Ecto neural progenitor cell (in vitro differentiated cells): ENCODE measurements around the gene CCL16.
"Not testable (repeated sequence)": the region's sequence is repeated elsewhere in the genome, so short reads cannot be mapped to it uniquely, and the experiment has no call there.

Source experiments
- DNase-seq: peaks from one replicate; pipeline ENCODE4 v3.0.0-alpha.2; 2018; ENCODE audit warnings: low spot score

CCL16 gene

DNA sequence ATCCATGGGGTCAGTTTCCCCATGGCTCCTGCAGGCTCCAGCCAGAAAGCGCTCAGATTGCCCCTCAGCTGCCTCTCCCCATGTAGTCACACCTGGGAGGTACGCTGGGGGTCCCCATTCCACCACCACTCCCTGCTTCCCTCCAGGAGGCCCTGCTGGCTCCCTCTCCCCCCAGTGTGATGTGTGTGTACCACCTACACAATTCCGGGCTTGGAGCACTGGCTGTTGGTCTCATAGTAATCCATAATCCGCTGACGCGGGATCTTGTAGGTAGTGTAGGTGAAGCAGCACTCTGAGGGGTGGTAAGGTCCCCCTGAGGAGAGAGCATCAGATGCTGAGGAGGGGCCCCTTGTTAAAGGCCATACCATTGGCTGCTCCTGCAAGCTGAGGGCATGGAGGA lies 2.8 kb upstream of the CCL16 start:
- no peak for DNase-seq

DNA sequence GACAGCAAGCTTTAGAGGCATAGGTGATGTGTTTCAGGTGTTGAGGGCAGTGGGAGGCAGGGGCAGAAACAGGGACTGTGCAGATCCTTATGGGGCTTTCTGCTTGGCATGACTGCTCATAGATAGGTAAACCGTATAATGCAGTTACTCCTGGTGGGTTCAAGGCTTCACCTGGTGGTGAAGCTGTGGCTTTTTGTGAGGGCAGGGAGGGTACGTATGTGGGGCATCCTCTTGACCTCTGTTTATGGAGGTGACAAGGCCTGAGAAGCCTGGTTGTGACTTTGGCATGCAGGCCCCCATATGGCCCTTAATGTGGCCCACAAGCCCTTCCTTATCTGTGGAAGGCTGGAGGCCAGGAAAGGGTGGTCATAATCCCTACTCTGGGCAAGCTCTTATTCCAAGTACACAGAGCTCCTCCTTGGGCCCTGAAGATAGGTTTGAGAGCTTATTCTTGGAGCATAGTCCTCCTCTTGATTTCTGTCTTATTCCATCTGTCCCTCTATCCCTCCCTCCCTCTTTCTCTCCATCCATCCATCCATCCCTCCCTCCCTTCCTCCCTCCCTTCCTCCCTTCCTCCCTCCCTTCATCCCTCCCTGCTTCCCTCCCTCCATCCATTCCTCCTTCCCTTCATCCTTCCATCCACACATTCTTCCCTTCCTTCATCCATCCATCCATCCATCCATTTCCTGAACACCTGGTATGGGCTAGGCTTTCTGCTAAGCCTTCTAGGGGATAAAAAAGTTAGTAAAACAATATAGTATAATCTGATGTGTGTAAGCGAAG lies 1.3 kb upstream of the CCL16 start:
- DNase-seq: no peak

DNA sequence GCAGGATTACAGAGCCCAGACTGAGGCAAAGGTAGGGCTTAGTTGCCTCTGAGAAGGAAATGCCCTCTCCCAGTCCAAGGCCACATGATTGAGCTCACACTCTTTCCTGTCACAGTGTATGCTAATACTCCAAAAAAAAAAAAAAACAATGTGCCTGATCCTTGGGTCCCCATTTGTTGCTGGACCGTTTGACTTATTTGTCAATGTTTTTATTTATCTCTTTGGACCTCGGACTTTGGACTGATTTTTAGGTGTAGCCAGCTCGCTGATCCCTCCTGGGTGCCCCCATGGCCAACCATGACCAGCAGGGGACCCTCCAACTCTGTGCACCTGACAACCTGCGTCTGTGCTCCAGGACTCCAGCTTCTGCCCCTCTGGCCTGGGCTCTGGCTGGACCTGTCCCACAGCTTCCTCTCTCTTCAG lies 622 bp upstream of the CCL16 start:
- DNase-seq: no peak

DNA sequence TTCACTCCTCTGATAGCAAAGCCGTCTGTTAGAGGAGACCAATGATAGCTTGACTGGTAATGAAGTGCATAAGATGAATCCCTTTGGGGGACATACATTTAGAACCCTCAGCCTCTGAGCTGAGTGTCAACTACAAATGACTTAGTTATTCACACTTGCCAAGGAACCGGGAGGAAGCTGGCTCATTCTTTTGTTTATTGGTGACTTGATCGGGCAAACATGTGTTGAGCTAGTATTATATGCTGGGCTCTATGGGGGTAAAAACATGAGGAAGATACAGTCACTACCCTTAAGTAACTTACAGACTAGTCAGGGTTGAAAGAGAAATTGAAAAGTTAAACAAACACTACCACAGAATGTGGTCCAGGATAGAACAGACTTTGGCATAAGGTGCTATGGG lies 3.0 kb downstream of the CCL16 start:
- no peak for DNase-seq

DNA sequence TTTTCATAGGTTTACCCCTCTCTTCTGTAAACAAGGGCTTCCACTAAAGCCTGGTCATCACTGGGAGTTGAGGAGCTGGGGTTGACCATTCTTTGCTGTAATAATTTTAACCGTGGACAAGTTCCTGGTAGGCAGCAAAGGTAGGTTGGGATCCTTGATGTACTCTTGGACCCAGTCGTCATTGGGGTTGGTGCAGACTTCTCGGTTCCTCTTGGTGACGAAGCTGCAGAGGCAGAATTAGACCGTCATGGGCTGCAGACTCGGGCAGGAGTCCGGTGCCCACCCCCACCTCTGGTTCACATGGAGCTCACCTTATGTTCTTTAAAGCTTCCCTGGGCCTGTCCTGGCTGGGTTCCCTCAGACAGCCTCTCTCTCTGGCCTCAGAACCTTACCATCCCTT lies 3.8 kb downstream of the CCL16 start:
- DNase-seq: no peak

DNA sequence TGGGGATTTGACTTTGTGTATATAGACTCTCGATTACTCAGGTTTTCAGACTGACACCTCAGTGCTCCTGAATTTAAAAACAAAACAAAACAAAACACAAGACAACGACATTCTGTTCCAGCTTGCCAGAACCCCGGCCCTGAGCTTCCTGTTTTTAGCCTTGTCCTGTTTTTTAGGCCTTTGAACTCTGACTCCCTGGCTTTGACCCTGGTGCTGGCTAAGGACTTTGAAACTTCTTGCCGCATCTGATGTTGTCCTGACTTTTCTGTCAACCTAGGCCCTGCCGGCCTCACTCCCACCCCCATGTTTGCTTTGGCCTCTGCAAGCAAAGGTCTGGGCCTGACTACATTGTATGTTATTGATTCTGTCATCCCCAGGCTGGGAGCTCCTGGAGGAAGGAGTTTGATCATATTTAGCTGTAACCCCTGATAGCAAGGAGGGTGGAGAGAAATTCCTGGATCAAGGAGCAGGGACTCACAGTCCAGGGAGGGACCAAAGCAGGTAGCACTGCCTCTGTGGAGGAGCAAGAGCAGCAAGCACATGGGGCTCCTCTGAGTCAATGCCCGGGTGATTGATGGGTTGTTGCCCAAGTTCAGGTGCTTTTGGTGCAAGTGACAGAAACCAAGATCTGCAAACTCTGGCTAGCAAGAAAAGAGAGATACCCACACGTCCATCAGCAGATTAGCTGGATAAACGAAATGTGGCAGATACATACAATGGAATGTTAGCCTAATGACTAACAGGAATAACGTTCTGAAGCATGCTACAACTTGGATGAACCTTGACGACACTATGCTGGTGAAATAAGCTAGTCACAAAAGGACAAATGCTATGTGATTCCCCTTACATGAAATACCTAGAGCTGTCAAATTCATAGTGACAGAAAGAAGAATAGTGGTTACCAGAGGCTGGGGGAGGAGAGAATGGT lies 7.7 kb downstream of the CCL16 start:
- no peak for DNase-seq

DNA sequence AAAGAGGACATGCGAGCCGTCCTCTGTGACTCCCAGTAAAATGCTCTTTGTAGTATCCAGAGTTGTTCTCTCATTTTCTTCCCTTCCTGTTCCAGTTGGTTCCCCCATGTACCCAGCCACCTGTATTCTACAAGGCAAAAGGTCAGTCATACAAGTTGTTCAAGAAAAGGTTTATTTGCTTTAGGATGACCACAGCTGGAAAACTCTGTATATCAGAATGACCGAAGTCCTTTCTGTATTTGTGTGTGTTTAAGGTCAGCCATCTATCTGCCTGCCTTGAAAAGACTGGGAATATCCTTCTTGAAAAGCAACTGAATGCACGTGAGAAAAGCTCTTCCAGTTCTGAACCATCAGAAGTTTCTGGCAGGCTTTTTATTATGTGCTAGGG lies 8.4 kb downstream of the CCL16 start:
- no peak for DNase-seq

DNA sequence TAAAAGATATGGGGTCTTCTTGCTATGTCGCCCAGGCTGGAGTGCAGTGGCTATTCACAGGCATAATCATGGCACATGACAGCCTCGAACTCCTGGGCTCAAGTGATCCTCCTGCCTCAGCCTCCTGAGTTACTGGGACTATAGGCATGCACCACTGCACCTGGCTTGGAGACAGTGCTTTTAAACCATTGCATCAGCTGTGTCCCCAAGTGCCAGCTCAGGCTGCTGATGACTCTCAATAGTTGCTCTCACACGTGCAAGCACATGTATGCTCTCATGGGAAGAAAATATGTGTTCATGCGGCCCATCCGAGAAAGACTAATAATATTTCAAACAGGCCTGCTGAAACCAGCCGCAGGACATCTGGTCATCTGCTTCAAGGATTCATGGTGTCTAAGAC lies 8.8 kb downstream of the CCL16 start:
- DNase-seq: no peak

DNA sequence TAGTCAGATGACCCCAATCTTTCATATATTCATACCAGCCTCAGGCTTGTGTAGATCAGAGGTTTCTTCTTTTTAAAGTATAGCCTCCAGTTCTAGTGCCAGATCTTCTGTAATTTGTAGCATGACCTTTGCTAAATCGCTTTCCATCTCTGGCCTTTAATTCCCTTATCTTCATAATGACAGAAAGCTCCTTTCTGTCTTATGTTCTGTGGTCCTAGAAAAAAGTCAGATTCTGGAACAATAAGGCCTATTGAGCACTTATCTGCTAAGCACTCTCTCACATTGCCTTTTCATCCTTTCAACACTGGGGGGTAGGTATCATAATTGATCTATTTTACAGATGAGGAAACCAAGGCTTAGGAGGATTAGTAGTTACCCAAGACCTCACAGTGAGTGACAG lies 9.2 kb downstream of the CCL16 start:
- no peak for DNase-seq

DNA sequence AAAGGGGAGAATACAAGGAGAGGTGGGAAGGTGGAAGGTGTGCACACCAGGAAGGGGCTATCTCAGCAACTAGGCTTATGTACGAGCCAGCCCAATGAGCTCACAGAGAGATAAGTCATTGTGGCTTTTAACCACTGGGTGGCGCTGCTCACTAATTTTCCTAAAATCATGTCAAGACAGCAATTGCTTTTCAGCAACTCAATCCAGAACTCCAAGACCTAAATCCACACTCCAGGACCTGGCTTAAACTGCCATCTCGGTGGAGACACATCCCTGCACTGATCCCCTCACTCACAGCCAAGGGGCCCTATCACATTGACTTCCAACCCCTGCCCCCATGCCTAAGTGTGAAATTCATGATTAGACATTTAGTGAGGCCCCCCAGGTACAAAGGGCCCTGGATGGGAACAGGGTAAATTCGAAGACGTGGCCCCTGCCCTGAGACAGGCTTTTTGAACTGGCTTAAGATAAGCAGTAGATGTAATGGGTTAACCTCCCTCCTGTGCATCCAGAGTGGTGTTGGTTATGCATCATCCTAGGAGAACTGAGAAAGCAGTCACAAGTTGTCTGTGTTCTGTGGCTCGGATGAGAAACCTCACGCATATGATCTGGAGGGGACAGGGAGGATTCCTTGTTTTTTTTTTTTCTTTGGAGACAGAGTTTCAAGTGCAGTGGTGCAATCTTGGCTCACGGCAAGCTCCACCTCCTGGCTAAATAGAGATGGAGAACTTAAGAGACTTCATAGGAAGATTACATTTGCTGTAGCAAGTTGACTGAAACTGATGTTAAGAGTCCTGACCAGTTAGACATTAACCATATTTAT lies 11.5 kb downstream of the CCL16 start:
- peak; percentile 90 for DNase-seq

DNA sequence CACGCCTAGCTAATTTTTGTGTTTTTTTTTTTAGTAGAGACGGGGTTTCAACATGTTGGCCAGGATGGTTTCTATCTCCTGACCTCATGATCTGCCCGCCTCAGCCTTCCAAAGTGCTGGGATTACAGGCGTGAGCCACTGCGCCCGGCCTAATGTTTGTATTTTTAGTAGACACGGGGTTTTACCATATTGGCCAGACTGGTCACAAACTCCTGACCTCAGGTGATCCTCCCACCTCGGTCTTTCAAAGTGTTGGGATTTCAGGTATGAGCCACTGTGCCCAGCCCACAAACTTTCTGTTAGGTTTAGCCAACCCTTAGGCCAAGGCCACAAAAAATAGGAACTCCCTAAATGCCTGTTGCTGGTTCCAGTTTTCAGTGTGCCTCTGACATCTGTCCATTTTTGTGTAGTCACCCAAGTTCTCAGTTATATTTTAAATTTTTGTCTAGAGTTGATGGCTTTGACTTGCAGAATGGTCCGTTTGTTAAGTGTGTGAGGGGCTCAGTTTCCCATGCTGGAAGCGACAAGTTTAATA lies 12.7 kb downstream of the CCL16 start:
- no peak for DNase-seq

DNA sequence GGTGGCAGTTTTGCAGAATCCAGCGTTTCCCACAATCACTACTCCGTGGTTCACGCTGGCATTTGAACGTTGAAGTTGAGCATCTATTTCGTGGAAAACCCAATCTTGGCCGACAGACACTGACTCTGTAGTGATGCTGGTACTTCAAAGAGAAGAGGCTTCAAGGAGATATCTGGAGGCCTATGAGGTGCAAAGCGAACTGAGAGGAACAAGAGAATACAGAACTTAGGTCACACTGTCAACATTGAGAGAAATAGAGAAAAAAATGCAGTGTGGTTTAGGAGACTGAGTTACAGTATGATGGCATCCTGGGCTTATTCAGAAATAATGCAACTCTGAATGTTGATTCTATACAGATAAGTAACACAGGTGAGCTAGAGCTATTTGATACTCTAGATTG lies 16.0 kb downstream of the CCL16 start:
- DNase-seq: no peak

DNA sequence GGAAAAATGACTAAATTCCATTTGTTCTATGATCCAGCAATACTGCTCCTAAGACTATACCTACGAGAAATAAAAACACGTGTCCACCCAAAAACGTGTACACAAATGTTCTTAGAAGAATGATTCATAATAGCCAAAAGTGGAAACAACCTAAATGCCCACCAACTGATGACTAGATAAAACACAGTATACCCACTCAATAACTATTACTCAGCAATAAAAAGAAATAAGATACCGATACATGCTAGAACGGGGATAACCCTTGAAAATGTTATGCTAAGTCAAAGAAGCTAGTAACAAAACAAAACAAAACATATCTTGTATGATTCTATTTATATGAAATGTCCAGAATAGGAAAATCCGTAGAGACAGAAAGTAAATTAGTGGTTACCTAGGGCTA lies 17.6 kb downstream of the CCL16 start:
- no peak for DNase-seq

DNA sequence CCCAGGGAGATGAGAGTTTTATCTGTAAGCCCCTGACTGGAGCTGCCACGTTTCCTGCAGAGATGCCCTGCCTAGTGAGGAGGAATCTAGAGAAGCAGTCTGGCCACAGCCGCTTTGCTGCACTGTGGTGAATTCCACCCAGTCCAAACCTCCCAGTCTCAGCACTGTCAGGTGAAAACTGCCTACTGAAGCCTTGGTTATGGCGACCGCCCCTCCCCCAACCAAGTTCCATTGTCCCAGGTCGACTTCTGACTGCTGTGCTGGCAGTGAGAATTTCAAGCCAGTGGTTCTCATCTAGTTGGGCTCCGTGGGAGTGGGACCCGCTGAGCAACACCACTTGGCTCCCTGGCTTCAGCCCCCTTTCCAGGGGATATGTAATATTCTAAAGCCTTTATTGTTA lies 27.6 kb downstream of the CCL16 start:
- DNase-seq: no peak

DNA sequence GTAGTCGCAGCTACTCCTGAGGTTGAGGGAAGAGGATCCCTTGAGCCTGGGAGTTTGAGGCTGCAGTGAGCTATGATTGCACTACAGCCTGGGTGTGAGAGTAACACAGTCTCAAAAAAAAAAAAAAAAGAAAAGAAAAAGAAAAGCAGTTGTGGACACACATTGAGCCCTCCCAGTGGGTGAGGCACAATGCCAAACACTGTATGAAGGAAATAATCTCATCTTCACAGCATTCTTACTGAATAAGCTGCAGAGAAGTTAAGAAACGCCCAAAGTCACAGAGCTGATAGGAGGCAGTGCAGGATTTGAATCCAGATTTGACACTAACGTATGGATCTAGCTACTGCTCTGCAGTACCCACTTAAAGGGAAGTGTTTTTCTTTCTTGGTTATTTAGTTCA lies 31.9 kb downstream of the CCL16 start:
- DNase-seq: no peak

DNA sequence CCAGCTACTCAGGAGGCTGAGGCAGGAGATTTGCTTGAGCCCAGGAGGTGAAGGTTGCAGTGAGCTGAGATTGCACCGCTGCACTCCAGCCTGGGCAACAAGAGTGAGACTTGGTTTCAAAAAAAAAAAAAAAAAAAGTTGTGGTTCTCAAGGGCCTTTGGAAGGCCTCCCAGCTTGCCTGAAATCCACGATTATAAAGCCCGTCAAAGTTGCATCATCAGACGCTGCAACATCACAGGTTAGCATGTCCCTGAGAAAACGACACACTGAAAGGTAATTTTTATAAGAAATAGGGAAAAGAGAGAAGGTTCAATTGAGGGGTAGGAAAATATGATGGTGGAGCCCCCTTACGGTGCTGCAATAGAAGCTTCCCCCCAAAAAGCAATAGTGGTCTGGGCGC lies 33.2 kb downstream of the CCL16 start:
- DNase-seq: no peak

DNA sequence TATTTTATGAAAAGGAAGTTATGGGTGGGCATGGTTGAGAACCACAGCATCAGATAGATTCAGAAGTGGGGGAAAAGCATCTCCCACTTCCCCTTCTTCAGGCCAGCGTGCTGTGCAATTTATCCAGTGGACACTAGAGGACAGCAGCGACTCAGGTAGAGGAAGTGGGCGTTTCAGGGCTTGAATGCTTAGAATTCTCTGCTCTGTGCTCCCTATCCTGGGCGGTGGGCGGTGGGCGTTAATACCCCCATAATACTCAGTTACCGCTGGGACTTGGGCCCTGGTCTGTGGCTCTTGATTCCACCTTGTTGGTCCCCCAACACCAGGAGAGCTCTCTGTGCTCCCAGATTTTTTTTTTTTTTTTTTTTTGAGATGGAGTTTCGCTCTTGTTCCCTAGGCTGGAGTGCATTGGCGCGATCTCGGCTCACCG lies 34.1 kb downstream of the CCL16 start:
- DNase-seq: peak; percentile 76

DNA sequence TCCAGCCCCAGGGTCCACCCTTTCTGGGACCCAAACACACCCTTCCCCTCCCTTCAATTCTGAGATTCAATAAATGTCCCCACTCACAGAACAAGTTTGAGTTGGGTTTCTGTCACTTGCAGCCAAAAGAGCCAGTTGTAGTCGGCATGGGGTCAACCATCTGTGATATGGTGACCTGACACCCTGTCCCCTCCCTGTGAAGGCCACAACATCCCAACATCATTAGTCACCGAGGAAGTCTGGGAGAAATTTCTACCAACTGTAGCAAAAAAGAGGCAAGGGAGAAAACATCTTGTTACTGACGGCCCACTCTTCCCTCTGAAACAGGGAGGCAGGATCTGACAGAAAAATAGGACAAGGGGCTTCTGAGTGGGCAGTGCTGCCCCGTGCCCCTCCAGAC lies 37.1 kb downstream of the CCL16 start:
- no peak for DNase-seq

DNA sequence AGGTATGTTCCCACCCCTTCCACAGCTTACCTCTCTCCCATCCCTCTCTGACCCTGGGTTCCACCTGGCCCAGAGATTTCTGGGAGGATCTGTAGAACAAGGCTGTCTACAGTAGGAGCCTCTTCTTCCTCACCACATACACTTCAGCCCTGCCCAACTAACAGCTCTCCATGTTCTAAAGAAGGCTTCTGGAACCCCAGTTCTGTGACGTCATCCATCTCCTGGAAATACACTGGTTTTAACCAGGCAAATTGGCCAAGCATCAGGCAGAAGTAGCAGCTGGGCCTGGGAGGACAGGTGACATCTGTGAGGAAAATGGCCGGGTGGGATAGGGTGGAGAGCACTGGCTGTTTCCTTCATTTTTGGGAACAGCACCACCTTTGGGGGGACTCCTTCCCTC lies 37.8 kb downstream of the CCL16 start, which contains the start of gene LYZL6:
LYZL6 (minus strand) TSS at position 177 of the 400 bp plus-strand sequence. CDS start 4,357 bp downstream, outside the sequence.
- no peak for DNase-seq

DNA sequence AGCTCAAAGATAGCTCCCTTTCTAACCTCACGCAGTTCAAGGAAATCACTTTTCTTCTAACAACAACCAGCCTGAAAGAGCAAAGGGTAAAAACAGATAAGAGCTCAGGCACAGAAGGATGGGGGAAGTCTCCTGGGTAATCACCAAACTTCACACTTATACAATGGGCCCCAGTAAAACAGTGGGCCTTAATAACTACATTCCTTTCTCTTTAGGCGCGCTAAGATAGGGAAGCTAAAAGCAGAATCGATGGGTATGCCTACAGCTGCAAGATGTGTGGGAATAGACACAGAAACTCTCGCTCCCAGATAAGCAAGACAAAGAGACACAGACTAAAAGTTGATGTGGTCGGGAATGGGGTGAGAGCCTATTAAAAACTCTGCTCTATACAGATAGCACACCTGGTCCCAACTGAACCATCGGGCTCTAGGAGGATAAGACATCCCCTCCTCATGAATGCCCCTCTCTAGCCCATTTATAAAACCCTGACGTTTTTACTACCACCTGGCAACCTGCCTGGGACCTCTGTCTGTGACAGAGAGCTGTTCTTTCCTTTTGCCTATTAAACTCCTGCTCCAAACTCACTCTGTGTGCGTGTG lies 38.6 kb downstream of the CCL16 start:
- no peak for DNase-seq

DNA sequence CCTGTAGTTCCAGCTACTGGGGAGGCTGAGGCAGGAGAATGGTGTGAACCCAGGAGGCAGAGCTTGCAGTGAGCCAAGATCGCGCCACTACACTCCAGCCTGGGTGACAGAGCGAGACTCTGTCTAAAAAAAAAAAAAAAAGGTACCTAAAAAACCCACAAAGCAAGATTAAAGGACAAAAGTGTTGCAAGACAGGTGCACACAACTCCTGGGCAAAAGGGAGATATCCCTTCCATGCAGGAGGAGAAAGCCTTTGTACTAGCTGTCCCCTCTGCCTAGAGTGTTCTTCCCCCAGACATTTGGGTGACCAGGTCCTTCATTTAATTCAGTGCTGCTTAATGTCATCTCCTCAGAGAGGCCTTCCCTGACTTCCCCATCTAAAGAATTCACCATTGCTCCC lies 42.8 kb downstream of the CCL16 start:
- DNase-seq: not testable (repeated sequence)

DNA sequence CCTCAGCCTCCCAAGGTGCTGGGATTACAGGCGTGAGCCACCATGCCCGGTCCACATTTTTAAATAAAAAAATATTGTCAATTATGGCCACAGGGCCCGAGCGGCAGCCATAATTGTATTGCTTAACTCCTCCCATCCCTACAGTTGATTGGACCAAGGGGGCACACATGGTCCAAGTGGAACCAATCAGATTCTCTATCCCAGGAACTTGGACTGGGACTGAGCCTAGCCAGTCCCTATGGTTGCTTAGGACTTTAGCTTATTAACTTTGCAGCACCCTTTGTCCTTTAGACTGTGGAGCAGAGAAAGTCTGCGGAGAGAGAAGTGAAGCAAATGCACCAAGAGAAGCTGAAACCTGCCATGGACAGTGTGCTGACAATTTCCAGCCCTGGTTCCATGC lies 45.2 kb downstream of the CCL16 start:
- DNase-seq: peak; percentile 36
